HG03066 (cell line): ENCODE data around the gene MACROD1.
"Not testable (repeated sequence)": the region's sequence is repeated elsewhere in the genome, so short reads cannot be mapped to it uniquely, and the experiment has no call there.

ENCODE experiments used
- ATAC-seq: cut with Tn5 transposase; IDR thresholded peaks from one replicate; pipeline ENCODE4 v1.9.1; 2021; ENCODE audit warnings: low read depth; ENCODE audit not compliant: unreplicated experiment

MACROD1 gene

DNA sequence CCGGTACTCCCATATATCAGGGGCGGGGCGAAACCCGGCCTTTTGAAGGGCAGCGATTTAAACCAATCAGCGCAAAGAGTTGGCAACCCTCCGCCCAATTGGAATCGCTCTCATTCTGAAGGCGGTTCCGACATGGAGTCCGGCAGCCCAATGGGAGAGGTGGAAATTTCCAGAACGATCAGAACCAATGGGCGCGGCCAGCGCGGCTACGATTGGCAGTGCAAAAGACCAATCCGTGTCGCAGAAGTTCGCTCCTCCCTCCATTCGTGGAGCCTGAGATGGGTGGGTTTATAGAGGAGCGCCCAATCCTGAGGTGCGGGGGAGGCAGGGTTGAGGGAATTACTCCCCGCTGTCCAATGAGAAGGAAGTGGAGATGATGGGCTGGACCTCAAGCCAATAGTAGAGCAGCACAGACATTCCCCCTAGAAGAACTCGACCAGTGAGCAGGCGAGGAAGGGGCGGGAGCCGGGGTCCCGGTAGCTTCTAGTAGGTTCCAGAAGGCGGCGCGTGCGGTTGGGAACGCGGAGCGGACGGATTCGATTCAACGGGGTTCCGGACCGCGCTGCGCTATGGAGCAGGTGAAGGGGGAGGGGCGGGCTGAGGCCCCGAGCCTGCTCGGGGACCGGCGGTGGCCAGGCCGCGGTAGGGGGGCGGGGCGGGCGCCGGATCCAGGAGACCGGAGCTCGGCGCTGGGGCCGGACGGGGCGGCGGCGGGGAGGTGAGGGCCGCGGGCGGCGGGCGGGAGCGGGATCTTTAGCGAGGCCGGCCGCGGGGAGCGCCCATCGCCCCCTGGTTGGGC is 20.0 kb upstream of the MACROD1 start, which contains the start of gene STIP1:
Gene STIP1 (plus strand): TSS at position 479 of the 799 bp plus-strand sequence. CDS start 91 bp downstream, at position 570.
- ATAC-seq: peak; percentile 80

DNA sequence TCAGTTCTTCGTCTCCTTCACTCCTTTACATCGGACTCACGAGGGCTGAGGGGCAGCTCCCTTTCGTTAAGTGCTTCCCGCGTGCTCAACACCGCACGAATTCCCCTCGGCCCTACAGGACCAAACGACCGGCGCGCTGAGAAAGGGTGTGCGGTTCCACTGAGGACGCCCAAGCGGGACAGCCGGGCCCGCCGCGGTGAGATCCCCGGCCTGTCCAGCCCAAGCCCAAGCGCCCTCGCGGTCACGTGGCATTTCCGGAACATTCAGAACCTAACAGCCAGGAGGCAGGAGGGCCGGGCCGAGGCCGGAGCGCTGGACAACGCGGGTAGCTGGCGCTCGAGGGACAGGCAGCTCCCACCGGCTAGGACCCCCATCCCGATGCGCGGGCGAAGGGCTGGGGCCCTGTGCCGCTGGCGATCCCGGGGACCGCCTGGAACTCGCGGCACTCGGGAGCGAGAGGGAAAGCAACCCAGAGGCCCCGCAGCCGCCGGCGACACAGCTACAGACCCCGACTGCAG is 19.3 kb upstream of the MACROD1 start:
- peak; percentile 18 for ATAC-seq

DNA sequence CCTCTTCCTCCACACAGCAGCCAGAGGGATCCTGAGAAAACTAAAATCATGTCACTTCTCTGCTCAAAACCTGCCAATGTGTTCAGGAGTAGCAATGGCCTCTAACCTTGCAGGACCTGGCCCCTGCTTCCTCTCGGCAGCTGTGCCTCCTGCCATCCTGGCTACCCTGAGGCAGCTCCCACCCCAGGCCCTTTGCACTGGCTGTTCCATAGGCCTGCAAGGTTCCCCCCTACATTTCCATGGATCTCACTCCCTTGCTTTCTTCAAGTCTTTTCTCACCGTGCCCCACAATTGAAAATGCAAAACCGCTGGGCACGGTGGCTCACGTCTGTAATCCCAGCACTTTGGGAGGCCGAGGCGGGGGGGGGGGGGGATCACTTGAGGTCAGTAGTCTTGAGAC is 18.0 kb upstream of the MACROD1 start:
- ATAC-seq: no peak

GRCh38 chr11:64181506-64182411 is 15.8 kb upstream of the MACROD1 start:
- no peak for ATAC-seq

- no peak for ATAC-seq
These were observed 15.0 kb upstream of the MACROD1 start for GRCh38 chr11:64180891-64181290.

- no peak for ATAC-seq
These were observed 13.2 kb upstream of the MACROD1 start for GRCh38 chr11:64178951-64179639.

DNA sequence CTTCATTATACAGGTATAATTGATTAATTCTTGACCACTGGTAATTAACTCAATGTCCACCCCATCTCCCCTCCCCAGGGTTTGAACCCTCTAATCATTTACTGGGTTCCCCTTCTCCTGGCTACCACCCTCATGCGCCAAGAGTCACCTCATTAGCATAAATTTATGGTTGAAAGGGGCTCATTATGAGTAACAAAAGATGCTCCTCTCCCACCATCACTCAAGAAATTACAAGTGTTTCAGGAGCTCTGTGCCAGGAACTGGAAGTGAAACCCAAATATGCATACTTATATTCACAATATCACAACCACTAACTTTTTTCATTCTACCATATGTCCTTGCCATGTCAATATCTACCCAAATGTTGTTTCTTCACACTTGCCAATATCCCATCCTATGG is 12.3 kb upstream of the MACROD1 start:
- no peak for ATAC-seq

DNA sequence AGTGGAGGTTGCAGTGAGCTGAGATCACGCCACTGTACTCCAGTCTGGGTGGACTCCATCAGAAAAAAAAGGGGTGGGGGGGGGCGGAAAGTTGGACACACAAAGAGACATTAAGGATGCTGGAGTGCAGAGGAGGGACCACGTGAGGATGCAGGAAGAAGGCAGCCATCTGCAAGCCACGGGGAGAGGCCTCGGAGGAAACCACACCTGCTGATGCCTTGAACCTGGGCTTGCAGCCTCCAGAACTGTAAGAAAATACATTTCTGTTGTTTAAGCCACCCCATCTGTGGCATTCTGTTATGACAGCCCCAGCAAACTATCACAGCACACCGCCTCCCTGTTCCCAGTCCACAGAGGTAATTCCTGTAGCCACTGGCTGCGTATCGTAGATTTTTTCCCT is 10.8 kb upstream of the MACROD1 start:
- ATAC-seq: no peak

DNA sequence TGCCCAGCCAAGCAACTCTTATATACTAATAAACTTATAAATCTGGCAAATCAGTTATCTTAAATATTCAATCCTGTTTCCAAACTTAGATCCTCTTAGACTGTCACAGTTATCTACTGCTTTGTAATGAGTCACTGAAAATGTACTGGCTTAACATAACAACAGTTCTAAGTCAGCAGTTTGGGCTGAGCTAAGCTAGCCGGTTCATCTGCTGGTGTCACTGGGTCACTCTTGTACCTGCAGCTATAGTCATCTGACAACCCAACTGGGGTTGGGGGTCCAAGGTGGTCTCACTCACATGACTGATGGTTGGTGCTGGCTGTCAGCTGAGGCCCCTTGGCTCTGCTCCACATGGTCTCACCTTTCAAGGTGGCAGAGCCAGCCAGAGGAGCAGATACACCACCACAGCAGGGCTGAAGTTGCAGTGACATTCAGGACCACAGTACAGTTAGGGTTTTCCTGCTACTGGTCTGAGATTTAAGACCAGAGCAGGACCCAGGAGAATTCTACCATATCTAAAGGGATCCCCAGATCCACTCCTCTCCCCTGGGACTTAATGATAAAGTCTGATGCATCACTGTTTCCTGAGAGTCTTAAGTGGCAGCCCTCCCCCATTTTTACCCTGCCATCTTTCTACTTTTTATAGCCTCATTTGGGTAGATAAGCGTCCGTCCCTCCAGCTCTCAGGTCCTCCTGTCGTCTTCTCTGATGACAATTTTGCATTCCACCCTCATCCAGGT is 7.9 kb upstream of the MACROD1 start:
- no peak for ATAC-seq

GRCh38 chr11:64170419-64170818 is 4.5 kb upstream of the MACROD1 start:
- no peak for ATAC-seq

DNA sequence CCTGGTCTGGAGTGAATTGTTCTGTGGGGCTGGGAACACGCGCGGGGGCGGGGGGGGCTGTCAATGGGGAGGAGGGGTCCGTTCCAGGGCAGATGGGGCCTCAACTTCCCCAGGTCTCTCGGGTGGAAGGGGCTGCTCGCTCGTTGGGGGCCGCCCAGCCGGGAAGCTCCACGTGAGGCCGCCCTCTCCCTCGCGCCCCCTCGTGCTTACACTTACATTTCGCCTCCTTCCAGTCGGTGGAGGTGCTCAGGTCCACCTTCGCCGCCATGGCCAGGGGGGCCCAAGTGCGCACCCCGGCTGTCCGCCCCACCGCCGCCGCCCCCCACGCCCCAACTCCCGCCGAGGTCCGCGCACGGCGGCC is 452 bp downstream of the MACROD1 start:
- ATAC-seq: no peak

- no peak for ATAC-seq
These were observed 1.3 kb downstream of the MACROD1 start for GRCh38 chr11:64164392-64165312.

DNA sequence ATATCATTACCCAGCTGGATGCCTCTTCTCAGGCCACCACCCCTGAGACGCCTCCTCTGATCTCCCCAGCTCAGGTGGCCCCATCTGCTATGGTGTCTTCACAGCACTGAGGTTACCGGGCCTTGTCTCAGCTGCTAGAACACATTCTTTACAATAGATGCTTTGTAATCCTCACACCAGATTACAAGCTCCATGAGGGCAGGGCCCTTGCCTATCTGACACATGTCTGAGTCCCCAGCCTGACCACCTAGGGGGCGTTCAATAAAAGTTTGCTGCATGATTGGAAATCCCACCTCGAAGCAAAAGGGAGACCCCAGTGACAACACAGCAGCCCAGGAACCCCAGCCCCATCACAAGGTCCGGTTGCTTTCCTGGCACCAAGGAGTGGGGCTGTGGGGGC is 2.0 kb downstream of the MACROD1 start:
- ATAC-seq: no peak

GRCh38 chr11:64162769-64163168 is 3.1 kb downstream of the MACROD1 start:
- ATAC-seq: not testable (repeated sequence)

GRCh38 chr11:64161037-64161436 is 4.9 kb downstream of the MACROD1 start:
- ATAC-seq: no peak

DNA sequence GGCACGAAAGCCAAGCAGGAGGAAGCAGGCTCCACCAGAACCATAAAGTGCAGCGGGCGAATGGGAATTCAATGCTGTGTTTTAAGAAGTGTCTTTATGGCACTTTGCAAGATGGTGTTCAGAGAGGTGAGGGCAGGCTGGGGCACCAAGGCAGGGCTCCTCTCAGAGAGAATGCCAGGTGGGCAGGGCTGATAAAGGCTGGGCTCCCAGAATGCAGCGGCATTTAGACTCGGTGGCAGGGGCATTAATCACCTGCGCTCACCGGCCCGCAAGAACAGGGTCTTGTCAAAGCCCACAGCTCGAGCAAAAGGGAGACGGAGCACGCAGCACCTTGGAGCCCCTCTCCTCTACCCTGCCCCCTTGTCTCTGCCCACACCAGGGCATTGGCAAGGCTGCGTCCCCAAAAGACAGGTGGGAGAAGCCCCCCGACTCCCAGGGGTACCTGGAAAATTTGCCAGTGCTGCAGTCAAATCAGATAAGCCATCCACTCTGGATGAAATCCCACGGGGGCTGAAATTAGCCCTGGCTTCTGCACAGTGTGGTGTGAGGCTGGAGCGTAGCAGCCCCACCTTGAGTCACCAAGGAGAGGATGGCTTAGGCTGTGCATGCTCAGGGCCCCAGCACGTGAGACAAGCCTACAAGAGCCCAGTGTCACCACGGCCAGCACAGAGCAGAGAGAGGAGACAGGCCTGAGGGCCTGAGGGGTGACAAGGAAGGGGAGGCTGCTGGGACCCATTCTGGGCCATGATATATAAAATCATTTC is 8.1 kb downstream of the MACROD1 start:
- no peak for ATAC-seq

- no peak for ATAC-seq
These were observed 9.5 kb downstream of the MACROD1 start for GRCh38 chr11:64156235-64157011.

DNA sequence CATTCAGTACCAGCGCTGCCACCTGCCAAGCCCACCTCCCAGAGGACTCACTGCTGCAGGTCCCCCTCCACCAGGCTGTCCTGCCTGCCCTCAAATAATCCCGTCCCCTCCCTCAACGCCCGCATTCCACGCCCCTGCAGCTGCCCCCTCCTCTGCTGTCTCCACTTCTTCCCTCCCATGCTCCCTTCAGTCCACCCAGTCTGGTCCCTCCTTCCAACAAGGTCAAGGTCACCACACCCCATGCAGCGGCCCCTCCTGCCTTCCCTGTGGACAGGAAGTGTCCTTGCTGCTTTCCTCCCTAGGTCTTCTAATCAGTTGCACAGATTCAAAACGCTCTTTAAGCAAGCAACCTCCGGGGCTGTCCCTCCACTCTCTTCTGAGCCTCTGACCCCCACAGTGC is 12.1 kb downstream of the MACROD1 start:
- ATAC-seq: no peak
